ENCODE results near the gene BLVRB.
"Not testable (repeated sequence)": the region's sequence is repeated elsewhere in the genome, so short reads cannot be mapped to it uniquely, and the experiment has no call there.

The BLVRB gene

DNA sequence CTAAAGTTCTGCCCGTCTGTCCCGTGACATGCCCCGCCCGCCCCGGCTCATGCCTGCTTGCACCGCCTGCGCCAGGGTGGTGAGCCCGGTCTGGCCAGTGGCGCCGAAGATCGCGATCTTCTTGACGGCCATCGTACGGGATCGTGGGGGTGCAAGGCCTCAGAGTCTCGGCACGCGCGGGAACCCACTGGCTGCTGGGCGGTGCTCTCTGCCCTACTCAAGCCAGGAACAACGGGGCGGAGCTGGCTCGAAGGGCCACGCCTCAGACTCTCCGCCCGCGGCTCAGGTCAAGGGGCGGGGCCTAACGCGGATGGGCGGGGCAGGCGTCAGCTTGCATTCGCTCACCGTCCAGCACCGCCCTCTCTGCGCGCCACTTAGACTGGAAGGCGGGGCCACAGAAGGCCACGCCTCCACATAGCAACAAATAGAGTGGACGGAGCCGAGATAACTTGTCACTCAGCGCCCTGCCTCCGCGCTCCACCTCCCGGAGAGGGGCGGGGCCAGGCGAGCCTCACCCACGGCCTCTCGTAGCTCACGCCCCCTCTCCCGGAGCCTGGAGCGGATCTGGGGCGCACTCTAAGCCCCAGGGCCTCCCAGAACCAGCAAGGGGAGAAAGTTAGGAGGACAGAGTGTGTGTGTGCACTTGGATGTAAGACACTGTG lies at the start of gene BLVRB:
TSS of gene BLVRB (minus strand) at position 189 of the 662 bp plus-strand sequence. CDS start at position 132, 57 bp downstream.
- peak; percentile 99 for DNase-seq (ENCODE audit: low spot score)

DNA sequence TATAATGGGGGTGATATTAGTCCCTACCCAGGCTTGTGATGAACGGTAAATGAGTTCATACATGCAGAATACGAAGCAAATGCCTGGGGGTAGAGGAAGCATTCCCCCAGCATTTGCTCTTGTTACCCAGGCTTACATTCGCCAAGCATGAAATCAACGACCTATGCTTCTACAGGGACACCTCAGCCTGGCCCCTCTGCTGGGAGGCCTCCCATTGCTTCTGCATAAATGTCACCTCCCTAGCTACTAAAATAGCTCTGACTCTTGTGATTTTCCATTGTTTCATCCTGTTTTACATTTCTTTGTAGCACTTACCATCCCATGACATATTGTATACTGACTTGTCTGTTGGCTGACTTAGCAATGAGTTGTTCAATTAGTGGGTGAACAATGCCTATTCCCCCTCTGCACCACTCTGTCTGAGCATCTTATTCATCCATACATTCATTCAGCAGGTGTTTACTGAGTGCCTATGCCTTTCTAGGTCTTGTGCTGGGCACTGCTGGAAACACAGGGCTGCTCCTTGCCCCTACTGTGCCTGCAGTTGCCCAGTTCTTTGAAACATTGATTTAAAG lies 48.3 kb upstream of the BLVRB start:
- DNase-seq (ENCODE audit: low spot score) = no peak

DNA sequence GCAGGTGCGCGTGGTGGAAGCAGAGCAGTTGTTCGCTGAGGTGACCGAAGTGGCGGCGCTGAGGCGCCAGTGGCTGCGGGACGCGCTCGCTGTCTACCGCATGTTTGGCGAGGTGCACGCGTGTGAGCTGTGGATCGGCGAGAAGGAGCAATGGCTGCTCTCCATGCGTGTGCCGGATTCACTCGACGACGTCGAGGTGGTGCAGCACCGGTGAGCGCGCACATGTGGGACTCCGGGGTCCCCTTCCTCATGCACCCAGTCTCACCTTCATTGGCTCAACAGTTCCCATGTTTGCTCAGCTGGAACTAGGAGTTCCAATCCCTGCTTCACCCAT lies 47.8 kb upstream of the BLVRB start:
- DNase-seq (ENCODE audit: low spot score) = no peak

DNA sequence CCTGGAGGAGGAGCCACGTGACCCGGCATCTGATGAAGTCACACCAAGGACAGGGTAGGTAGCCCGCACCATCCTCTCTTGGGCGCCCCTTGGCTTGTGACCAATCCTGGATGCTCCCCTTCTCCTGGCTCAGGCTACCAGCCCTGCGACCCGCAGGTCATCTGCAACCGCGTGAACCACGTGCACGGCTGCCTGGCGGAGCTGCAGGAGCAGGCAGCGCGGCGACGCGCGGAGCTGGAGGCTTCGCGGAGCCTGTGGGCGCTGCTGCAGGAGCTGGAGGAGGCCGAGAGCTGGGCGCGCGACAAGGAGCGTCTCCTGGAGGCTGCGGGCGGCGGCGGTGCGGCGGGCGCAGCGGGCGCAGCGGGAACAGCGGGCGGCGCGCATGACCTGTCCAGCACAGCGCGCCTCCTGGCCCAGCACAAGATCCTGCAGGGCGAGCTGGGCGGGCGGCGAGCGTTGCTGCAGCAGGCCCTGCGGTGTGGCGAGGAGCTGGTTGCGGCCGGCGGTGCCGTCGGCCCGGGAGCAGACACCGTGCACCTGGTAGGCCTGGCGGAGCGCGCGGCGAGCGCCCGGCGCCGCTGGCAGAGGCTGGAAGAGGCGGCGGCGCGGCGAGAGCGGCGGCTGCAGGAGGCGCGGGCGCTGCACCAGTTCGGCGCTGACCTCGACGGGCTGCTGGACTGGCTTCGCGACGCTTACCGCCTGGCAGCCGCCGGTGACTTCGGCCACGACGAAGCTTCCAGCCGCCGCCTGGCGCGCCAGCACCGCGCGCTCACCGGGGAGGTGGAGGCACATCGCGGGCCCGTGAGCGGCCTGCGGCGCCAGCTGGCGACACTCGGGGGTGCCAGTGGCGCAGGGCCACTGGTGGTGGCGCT lies 47.2 kb upstream of the BLVRB start:
- no peak for DNase-seq (ENCODE audit: low spot score)

DNA sequence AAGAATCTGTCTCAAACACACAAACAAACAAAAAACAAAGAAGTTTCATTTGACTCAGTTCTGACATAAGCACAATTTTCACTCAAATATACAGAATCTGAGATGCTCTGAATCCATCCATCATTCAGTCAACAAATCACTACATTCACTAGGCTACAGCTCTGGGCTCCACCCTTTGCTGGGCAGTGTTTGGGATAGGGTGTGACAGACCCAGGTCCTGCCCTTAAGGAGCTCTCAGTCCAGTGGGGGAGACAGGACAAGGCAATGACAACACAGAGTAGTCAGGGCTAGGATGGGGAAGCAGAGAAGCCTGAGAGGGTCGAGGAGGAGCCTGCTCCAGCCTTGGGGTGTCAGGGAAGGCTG lies 46.5 kb upstream of the BLVRB start:
- no peak for DNase-seq (ENCODE audit: low spot score)

DNA sequence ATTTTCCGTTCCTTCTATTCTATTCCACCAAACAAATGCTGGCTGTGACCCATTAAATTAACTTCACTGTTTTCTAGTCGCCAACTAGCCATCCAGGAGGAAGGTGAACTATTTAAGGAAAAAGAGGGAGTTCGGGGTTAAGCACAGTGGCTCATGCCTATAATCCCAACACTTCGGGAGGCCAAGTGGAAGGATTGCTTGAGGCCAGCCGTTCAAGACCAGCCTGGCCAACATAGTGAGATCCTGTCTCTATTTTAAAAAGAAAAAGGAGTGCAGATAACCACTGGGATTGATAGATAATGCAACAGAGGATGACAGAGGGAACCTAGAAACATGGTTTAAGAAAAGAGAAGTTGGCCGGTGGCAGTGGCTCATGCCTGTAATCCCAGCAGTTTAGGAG lies 45.9 kb upstream of the BLVRB start:
- DNase-seq (ENCODE audit: low spot score) = no peak

DNA sequence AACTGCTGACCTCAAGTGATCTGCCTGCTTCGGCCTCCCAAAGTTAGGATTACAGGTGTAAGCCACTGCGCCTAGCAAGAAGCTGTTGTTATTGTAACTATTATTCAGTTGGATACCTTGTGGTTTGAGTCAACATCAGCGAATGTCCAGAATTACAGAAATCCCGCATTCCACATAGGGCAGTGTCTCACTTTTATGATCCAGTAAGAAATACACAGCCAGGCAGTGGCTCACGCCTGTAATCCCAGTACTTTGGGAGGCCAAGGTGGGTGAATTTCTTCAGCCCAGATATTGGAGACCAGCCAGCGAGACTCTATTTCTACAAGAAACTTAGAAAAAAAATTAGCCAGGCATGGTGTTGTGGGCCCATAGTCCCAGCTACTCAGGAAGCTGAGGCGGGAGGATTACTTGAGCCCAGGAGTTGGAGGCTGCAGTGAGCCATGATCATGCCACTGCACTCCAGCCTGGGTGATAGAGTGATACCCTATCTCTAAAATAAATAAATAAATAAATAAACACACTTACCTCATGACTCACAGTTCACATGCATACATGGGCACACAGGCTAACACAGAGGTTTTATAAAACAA lies 45.1 kb upstream of the BLVRB start:
- no peak for DNase-seq (ENCODE audit: low spot score)

DNA sequence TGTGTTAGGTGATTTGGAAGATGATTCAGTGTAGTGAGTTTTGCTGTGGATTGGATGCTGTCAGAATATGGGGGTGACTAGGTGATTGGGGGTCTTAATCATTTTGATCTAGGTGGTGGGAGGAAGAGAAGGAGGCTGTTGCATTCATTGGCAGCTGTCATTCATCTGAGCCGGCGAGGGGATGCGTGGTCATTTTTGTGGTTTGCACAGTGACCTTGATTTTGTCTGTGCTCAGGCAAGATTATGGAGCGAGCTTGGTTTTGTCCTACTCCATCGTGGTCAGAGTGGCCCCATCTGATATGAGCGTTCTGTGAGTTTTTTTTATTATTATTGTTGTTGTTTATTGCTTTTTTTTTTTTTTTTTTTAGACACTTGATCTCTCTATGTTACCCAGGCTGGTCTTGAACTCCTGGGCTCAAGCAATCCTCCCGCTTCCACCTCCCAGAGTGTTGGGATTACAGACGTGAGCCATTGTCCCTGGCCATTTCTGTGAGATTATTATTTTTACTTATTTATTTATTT lies 43.3 kb upstream of the BLVRB start:
- no peak for DNase-seq (ENCODE audit: low spot score)

DNA sequence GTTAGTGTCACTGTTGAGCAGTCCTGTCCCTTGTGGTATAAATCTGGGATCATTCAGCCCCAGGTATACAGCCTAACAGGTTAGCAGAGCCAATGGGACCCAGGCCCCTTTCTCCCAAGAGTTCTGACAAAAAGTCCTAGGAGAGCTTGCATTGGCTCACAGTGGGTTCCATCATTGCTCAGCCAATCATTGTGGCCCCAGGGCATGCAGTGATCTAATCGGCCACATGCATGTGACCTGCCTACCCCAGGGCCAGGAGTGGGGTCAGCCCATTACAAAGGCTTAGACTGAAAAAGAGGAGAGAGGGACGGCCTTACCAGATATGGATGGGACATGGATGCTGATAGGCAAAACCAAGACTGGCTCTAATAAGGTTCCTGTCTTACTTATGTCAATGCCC lies 42.3 kb upstream of the BLVRB start:
- DNase-seq (ENCODE audit: low spot score) = no peak

DNA sequence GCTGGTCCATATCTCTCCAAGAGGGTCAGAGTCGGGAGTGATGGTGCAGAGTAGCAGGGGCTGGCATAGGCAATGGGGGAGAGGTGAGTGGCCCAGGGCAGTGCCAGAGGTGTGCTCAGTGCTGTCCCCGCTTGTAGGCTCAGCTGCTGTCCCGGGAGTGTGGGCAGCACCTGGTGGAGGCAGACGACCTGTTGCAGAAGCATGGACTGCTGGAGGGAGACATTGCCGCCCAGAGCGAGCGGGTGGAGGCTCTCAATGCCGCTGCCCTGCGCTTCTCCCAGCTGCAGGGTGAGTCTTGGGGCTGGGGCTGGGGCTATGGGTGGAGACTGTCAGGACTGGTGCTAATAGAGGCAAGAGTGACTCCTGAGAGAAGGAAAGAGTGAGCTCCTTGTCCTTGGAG lies 40.6 kb upstream of the BLVRB start:
- no peak for DNase-seq (ENCODE audit: low spot score)

DNA sequence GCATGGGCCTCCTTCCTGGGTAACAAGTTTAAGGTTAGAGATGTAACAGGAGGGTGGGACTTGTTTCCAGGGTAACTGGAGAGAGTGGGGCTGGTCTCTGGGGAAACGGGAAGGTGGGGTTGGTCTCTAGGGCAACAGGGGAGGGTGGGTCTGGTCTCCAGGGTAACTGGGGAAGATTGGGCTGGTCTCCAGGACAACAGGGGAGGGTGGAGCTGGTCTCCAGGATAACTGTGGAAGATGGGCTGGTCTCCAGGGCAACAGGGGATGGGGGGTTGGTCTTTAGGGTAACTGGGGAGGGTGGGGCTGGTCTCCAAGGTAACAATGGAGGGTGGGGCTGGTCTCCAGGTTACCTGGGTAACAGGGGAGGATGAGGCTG lies 37.8 kb upstream of the BLVRB start:
- no peak for DNase-seq (ENCODE audit: low spot score)

DNA sequence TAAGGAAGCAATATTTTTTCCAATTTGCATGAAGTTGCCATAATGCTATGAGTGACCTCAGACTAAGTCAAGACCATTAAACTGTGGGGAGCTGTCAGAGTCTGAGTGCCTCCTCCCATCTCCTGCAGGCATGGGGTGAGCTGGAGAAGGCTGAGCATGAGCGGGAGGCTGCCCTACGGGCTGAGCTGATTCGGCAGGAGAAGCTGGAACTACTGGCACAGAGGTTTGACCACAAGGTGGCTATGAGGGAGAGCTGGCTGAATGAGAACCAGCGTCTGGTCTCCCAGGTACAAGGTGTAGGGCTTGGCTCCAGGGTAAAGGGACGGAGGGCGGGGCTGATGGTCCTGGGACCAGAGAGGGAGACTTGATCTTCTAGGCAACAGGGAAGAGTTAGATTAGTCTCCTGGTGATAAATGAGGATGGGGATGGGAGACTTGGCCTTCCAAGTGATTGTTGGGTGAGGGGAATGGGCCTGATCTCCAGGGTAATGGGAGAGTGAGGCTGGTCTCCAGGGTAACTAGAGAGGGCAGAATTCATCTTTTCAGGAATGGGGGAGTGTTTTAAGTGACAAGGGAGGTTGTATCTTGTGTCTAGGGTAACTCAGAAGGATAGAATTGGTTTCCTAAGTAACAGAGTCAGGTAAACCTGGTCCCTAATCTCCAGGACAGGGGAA lies 37.2 kb upstream of the BLVRB start:
- no peak for DNase-seq (ENCODE audit: low spot score)

DNA sequence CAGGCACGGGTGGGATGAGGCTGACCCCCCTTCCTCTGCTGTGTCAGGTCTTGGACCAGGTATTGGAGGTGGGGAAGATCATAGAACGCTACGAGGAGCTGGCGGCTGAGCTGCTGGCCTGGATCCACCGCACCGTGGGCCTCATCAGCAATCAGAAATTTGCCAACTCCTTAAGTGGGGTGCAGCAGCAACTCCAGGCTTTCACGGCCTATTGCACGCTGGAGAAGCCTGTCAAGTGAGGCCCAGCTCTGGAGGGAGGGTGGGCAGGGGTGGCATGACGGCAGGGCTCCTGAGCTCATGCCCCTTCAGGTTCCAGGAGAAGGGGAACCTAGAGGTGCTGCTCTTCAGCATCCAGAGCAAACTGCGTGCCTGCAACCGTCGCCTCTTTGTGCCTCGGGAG lies 36.5 kb upstream of the BLVRB start:
- no peak for DNase-seq (ENCODE audit: low spot score)

DNA sequence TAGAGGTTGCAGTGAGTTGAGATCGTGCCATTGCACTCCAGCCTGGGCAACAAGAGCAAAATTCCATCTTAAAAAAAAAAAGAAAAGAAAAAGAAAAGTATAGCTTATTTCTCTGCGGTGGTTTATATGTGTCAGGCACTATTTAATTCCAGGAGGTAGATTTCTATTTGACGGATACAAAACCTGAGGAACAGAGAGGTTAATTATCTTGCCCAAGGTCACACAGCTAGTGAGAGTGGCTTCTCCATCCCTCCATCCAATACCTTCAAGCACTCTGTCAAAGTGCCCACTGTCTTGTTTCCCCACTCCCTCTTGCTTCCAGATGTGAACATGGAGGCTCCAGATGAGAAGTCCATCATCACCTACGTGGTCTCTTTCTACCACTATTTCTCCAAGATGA lies 36.1 kb upstream of the BLVRB start:
- DNase-seq (ENCODE audit: low spot score) = no peak

DNA sequence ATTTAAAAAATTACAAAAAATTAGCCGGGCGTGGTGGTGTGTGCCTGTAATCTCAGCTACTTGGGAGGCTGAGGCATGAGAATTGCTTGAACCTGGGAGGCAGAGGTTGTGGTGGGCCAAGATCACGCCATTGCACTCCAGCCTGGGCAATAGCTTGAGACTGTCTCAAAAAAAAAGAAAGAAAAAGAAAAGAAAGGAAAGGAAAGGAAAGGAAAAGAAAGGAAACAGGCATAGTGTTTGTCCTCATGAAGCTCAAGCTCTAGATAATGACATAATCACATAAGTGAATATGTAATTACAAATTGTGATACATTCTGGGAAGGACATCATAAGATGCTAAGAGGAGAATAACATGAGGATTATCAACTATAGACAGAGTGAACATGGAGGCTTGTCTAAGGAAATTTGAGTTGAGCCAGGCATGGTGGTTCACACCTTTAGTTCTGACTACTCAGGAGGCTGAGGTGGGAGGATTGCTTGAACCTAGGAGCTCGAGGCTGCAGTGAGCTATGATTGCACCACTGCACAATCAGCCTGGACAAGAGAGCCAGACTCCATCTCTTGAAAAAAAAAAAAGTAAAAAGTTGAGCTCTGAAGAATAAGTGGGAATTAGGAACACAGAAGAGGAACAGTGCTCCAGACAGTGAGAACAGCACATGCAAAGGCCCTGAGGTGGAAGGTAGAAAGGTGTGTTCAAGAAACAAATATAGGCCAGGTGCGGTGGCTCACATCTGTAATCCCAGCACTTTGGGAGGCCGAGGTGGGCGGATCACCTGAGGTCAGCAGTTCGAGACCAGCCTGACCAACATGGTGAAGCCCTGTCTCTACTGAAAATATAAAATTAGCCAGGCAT lies 35.4 kb upstream of the BLVRB start:
- DNase-seq (ENCODE audit: low spot score) = not testable (repeated sequence)

DNA sequence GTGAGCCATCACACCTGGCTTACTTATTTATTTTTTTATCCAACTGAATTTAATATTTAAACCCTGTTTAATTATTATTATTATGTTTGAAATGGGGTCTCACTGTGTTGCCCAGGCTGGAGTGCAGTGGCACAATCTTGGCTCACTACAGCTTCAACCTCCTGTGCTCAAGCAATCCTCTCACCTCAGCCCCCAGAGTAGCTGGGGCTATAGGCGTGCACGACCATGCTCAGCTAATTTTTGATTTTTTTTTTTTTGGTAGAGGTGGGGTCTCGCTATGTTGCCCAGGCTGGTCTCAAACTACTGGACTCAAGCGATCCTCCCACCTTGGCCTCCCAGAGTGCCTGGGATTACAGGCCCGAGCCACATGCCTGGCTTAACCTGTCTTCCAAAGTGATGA lies 33.8 kb upstream of the BLVRB start:
- no peak for DNase-seq (ENCODE audit: low spot score)

DNA sequence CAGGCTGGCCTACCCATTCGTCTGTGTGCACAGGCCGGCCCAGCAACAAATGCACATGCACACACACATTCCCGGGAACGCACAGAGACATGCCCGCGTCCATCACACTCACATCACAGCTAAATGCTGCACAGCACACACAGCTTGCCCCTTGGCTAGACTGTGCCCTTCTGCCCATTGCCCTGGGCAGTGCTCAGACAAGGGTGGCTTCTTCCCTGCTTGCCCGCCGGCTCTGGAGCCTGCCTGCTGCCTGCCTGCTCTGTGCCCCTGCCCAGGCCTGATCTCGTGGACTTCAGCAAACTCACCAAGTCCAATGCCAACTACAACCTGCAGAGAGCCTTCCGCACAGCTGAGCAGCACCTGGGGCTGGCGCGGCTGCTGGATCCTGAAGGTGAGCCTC lies 31.7 kb upstream of the BLVRB start:
- no peak for DNase-seq (ENCODE audit: low spot score)

DNA sequence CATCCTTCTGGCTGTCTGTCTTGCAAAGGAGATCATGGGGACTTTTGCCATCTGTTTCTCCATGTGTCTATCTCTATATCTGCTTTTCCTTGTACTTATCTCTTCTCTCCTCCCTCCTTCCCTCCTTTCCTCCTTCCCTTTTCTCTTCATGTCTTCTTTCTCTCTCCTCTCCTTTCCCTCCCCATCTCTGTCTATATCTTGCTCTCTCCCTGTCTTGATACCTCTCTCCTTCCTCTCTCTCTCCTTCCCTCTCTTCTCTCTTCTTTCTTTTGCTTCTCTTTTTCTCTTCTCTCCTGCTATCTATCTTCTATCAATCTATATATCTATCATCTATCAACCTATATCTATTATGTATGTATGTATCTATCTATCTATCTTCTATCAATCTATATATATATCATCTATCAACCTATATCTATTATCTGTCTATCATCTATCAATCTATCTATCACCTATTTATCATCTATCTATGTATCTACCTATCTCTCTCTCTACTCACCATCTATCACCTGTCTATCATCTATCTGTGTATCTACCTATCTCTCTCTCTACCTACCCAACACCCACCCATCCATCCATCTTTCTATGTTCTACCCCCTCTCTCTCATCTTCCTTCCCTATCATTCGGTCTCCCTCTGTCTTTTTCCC lies 28.8 kb upstream of the BLVRB start:
- no peak for DNase-seq (ENCODE audit: low spot score)

DNA sequence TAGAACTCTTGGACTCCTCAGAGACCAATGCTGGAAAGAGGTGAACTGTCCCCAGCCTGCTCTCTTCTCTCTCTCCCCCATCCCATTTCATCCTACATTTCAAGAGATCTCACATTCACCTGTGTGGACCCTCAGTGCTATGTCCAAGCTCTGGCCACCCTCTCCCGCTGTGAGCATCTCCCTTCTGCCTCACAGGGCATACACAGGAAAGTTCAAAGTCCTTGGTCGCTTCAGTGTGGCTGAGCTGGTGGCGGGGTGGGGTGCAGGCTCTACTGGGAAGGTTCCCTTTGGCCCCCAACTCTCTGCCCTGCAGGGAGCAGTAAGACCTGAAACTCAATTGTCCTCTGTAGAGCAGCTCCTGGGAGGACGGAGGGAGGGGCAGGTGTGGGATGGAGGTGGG lies 28.2 kb upstream of the BLVRB start:
- DNase-seq (ENCODE audit: low spot score) = no peak

DNA sequence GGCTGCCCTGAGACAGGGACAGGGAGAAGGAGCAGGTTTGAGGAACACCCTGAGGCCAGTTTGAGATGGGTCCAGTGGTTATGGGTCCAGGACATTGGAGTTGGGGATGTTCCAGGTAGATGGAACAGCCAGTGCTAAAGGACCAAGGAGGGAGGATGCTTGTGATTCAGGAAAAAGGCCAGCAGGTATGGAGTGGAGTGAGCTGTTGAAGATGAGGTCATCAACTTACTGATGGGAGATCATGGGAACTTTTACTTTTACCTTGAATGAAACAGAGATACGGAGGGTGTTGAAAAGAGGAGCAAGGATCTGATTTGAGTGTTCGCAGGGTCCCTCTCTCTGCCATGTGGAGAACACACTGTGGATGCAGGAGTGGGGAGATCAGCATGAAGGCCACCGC lies 26.7 kb upstream of the BLVRB start:
- no peak for DNase-seq (ENCODE audit: low spot score)

DNA sequence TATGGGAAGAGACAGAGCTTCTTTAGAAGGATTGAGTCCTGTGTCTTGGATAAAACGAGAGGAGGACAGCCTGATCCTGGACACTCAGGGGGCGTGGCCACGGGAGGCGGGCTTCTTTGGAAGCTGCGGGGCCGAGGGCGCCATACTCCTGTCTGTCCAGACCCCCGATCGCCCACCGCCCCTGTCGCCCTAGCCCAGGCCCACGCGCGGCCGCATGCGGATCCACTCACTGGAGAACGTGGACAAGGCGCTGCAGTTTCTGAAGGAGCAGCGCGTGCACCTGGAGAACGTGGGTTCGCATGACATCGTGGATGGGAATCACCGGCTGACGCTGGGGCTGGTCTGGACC lies 24.3 kb upstream of the BLVRB start:
- DNase-seq (ENCODE audit: low spot score) = no peak

Measured in CD4-positive, alpha-beta T cell treated with Interleukin-15 for 4 hours (primary cell).